ENCODE results near the gene ARRB2. TPM values are rescaled to one million over a fixed set of nuclear protein-coding genes. Genes with fewer than 3 reads are reported as not detected.

The ARRB2 gene
- total and polyA plus RNA-seq, 2 of the 13 experiments (the other 11 are each of a cell fraction or from before 2014, with no cell fraction given), result 21.5 to 49.2 TPM

DNA sequence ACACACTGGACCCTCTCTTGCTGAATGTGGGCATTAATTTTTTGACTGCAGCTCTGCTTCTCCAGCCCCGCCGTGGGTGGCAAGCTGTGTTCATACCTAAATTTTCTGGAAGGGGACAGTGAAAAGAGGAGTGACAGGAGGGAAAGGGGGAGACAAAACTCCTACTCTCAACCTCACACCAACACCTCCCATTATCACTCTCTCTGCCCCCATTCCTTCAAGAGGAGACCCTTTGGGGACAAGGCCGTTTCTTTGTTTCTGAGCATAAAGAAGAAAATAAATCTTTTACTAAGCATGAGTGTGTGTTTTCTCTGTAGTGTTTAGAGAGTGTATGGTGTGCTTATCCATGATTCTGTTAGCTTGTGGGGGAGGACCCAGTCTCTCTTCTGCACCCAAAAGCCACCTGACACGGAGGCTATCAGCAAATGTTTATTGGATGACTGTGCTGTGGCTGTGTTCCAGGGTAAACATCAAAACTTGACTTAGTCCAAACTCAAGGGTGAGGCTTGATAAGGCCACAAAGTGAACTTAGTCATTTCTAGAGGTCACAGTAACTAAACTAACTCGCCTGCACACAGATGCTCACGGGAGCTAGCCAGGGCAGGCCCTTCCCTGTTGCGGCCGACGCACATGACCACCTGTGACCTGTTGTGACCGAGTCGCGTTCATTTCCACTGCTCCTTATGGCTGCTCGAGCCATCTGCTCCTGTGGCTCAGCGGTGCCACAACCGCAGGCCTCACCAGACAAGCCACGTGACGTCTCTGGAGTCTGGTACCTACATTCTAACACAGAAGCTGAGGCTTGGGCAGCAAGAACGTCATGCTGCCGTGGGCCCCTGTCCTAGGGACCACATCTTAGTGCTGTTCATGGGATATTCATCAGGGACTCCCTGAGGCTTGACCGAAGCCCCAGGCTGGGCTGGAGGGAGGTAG lies 11.0 kb downstream of the ARRB2 start (continued):
- TF ChIP-seq YEATS4 (CRISPR knock-in tag; IDR thresholded peaks at IDR 0.05; ENCODE audit: borderline replicate concordance) (0 out of 2 replicates have a peak, but pooled peaks have one; percentile 37), HMG20A (CRISPR knock-in tag; IDR thresholded peaks at IDR 0.05; ENCODE audit: borderline replicate concordance) (peak; percentile 83; the same call in 1 of the 2 replicates), TOPORS (CRISPR knock-in tag; IDR thresholded peaks at IDR 0.05) (no peak), KMT2A (CRISPR knock-in tag; IDR thresholded peaks at IDR 0.05) (no peak), ZNF101 (CRISPR knock-in tag; IDR thresholded peaks at IDR 0.05; ENCODE audit: borderline replicate concordance, low read depth) (no peak), NR2F2 (IDR thresholded peaks at IDR 0.05; ENCODE audit: borderline replicate concordance, low read depth) (0 out of 2 replicates have a peak, but pooled peaks have one; percentile 67), THAP7 (CRISPR knock-in tag; IDR thresholded peaks at IDR 0.05) (no peak), AGO2 (optimal IDR thresholded peaks at IDR 0.05; ENCODE audit: low read depth, low read length) (peak; percentile 75), HHEX (CRISPR knock-in tag; IDR thresholded peaks at IDR 0.05) (no peak; the same call in 1 of the 2 replicates), HOXA9 (CRISPR knock-in tag; IDR thresholded peaks at IDR 0.05; ENCODE audit: borderline replicate concordance) (no peak), TCF12 (IDR thresholded peaks at IDR 0.05) (no peak), TCF12 (CRISPR knock-in tag; IDR thresholded peaks at IDR 0.05) (no peak), SOX6 (IDR thresholded peaks at IDR 0.05) (no peak), SOX6 (CRISPR knock-in tag; IDR thresholded peaks at IDR 0.05) (peak; percentile 84), LBX2 (CRISPR knock-in tag; IDR thresholded peaks at IDR 0.05; ENCODE audit: borderline replicate concordance) (0 out of 2 replicates have a peak, but pooled peaks have one; percentile 44), MAFF (IDR thresholded peaks at IDR 0.05; ENCODE audit: low read depth, low read length) (peak; percentile 18; the same call in 1 of the 2 replicates), ETV5 (CRISPR knock-in tag; IDR thresholded peaks at IDR 0.05; ENCODE audit: borderline replicate concordance) (peak; percentile 36; the same call in 1 of the 2 replicates)
- TF ChIP-seq, protein P1, sequence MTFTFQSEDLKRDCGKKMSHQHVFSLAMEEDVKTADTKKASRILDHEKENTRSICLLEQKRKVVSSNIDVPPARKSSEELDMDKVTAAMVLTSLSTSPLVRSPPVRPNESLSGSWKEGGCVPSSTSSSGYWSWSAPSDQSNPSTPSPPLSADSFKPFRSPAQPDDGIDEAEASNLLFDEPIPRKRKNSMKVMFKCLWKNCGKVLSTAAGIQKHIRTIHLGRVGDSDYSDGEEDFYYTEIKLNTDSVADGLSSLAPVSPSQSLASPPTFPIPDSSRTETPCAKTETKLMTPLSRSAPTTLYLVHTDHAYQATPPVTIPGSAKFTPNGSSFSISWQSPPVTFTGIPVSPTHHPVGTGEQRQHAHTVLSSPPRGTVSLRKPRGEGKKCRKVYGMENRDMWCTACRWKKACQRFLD (CRISPR knock-in tag; IDR thresholded peaks at IDR 0.05; ENCODE audit: borderline replicate concordance), result no peak
- TF ChIP-seq, protein P2, sequence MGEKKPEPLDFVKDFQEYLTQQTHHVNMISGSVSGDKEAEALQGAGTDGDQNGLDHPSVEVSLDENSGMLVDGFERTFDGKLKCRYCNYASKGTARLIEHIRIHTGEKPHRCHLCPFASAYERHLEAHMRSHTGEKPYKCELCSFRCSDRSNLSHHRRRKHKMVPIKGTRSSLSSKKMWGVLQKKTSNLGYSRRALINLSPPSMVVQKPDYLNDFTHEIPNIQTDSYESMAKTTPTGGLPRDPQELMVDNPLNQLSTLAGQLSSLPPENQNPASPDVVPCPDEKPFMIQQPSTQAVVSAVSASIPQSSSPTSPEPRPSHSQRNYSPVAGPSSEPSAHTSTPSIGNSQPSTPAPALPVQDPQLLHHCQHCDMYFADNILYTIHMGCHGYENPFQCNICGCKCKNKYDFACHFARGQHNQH (CRISPR knock-in tag; IDR thresholded peaks at IDR 0.05), result peak; percentile 86

All from HepG2 (cell line).